ENCODE measurements around the gene IGDCC3.
"Not testable (repeated sequence)": the region's sequence is repeated elsewhere in the genome, so short reads cannot be mapped to it uniquely, and the experiment has no call there.

The IGDCC3 gene

GRCh38 chr15:65370885-65371284, 6.9 kb downstream of the IGDCC3 start:
- DNase-seq (ENCODE audit: low read depth): no peak

- no peak for DNase-seq (ENCODE audit: low read depth)
Observed at GRCh38 chr15:65369651-65370050, 8.2 kb downstream of the IGDCC3 start.

DNA sequence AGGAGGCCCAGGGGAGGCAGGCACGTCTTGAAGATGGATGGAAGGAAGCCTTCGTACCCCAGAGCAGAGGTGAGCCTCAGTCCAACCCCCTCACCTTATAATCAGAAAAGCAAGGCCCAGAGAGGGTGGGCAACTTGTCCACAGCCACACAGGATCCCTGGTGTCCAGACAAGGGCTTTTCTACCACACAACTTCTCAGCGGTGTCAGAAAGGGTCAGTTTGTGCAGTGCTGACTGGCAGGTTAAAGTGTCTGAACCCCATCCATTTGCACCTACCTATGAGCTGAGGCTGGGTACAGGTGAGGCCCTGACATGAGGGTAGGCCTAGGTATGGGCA, 8.6 kb downstream of the IGDCC3 start:
- DNase-seq (ENCODE audit: low read depth): no peak

- no peak for DNase-seq (ENCODE audit: low read depth)
Observed at GRCh38 chr15:65368302-65369211, 9.2 kb downstream of the IGDCC3 start.

GRCh38 chr15:65366122-65366892, 11.5 kb downstream of the IGDCC3 start:
- no peak for DNase-seq (ENCODE audit: low read depth)

- no peak for DNase-seq (ENCODE audit: low read depth)
Observed at GRCh38 chr15:65365229-65365628, 12.6 kb downstream of the IGDCC3 start.

DNA sequence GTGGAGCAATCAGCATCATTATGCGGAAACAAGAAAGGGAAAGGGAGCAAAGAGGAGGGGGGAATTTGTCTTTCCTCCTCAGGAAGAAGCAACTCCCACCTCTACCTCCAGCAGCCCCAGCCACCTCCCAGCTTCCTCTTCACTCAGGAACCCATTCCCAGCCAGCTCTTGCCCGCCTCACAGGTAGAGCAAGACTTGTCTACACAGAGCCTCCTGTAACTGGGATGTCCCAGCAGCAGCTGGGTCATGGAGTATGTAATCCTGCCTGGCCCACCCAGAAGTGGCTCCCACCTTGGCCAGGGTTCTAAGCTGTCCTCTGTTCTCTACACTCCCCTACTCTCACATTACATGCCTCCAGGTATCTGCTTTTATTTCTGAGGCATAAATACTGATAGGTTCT, 14.0 kb downstream of the IGDCC3 start:
- DNase-seq (ENCODE audit: low read depth): no peak

GRCh38 chr15:65363306-65363705, 14.5 kb downstream of the IGDCC3 start:
- DNase-seq (ENCODE audit: low read depth): no peak

- no peak for DNase-seq (ENCODE audit: low read depth)
Observed at GRCh38 chr15:65362491-65362890, 15.3 kb downstream of the IGDCC3 start.

GRCh38 chr15:65361708-65362459, 15.9 kb downstream of the IGDCC3 start:
- DNase-seq (ENCODE audit: low read depth): no peak

GRCh38 chr15:65360506-65360905, 17.3 kb downstream of the IGDCC3 start:
- DNase-seq (ENCODE audit: low read depth): no peak

GRCh38 chr15:65355988-65356353, 21.8 kb downstream of the IGDCC3 start:
- DNase-seq (ENCODE audit: low read depth): no peak

GRCh38 chr15:65355173-65355987, 22.4 kb downstream of the IGDCC3 start:
- DNase-seq (ENCODE audit: low read depth): no peak

- no peak for DNase-seq (ENCODE audit: low read depth)
Observed at GRCh38 chr15:65354835-65355172, 23.0 kb downstream of the IGDCC3 start.

DNA sequence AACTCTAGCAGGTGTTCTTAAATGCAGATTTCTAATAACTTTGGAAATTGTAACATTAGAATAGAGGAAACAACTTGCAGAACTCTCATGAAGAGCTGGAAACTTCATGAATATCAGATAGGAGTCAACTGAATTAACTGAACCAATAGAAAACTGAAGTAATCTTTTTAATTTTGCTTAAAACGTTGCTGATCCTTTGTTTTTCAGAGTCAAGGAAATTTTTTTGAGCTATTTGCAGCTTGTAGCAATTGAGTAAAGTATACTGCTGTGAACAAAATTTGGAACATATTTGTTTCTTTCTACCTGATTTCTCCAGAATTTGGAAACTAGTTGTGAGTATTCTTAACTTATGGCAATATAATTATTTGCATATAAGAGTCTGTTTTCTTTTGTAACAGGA, 25.8 kb downstream of the IGDCC3 start:
- DNase-seq (ENCODE audit: low read depth): not testable (repeated sequence)

DNA sequence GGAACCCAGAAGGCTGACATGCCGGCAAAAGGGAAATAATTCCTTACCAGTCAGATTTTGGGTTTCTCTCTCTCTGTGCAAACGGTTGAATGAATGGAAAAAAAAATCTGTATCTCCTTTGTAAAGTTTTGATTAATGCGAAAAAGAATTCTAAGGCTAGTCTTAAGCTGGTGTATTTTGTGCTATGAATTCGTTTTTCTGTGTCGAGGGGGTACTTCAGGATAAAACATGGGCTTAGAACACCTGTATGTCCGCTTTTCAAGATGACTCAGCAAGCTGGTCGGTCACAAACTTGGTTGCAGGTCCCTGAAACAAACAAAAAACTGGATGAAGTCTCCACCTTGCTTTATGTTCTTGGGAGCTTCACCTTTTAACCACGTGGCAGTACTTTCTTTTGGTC, 28.5 kb downstream of the IGDCC3 start:
- DNase-seq (ENCODE audit: low read depth): no peak

DNA sequence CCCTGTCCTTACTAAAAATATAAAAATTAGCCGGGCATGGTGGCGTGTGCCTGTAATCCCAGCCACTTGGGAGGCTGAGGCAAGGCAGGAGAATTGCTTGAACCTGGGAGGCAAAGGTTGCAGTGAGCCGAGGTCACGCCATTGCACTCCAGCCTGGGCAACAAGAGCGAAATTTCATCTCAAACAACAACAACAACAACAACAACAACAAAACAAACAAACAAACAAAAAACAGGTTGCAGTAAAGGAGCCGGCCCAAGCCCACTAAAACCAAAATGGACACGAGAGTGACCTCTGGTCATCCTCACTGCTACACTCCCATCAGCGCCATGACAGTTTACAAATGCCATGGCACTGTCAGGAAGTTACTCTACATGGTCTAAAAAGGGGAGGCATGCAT, 30.0 kb downstream of the IGDCC3 start:
- DNase-seq (ENCODE audit: low read depth): not testable (repeated sequence)

- DNase-seq (ENCODE audit: low read depth): no peak
Observed at GRCh38 chr15:65346856-65347598, 30.8 kb downstream of the IGDCC3 start.

GRCh38 chr15:65344914-65345275, 32.9 kb downstream of the IGDCC3 start:
- no peak for DNase-seq (ENCODE audit: low read depth)

DNA sequence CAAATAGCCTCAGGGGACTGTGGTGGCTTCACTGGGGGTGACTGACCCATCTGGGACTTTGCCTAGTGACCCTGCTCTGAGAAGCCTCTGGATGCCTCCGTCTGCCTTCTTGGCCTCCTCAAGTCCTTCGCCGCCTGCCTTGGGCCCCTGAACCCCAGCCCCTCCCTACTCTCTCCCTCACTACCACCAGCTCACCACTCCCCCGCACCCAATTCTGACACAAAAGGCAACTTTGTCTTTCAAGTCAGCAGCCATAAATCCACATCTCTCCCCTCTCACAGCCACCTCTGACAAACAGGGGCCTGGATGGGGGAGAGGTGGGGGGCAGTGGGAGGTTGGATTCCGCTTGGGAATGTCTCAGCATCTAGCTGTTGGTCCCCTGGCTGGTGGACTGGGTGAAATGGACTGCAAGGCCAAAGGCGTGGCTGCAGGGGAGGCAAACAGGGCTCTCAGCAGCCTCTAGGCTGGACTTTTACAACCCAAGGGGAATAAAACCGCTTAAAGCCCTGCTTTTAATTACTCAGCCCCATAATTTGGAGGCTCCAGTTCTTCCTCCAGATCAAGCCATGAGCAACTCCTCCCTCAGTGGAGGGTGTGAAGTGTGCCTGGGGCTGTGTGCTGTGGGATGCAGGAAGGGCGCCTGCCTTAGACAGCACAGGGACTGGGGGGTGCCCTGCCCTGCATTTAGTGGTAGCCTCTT, 33.4 kb downstream of the IGDCC3 start:
- DNase-seq (ENCODE audit: low read depth): no peak
